ENCODE measurements around the gene MYH13.

DNA sequence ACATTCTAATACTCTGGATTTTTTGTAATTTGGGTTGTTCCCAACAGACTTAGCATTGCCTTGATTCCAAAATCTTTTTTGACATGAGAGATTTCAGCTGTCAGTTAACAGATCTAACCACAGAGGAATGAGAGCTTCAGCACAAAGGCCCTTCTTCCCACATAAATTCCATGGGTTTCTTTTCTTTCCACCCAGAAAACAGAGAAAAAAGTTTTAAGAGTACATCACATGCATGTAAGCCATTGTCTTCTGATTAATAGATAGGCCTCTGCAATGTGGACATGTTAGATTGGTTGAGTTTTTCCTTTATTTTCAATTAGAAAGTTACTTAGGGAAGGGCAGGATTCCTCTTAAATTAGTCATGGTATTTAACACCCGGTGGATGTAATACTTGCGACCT, 48.0 kb upstream of the MYH13 start:
- no peak for TF ChIP-seq CTCF (conservative IDR thresholded peaks at IDR 0.05; ENCODE audit: low read depth, low read length)
- TF ChIP-seq EZH2 (IDR thresholded peaks at IDR 0.05; ENCODE audit: borderline replicate concordance, low read depth, low read length, poor library complexity, severe bottlenecking), result no peak

All from A673 (cell line).